MCF 10A (cell line): ENCODE results near the gene HS2ST1. TPM values are rescaled to one million over a fixed set of nuclear protein-coding genes. Genes with fewer than 3 reads are reported as not detected.

ENCODE experiments used
- BruUV-seq: library from RNA; stranded (reverse); fragments of 400-500 nt; replicated peaks from 2 replicates; lab custom pipeline; 2021; lab: Mats Ljungman, UMichigan
- CTCF ChIA-PET: fragments of 300-600 bp; sonication (Branson Sonifier 250); formaldehyde crosslinking; extraction: SDS; loops from one replicate; lab custom pipeline; 2021; ENCODE audit warnings: antibody characterized with exemption, inconsistent platforms; lab: Yijun Ruan, JAX
- POLR2A ChIA-PET: fragments of 300-600, 350-650 bp; sonication (Branson Sonifier 250); formaldehyde crosslinking; extraction: SDS; loops from one replicate; lab custom pipeline; 2020; ENCODE audit warnings: antibody characterized with exemption, inconsistent platforms; lab: Yijun Ruan, JAX
- DNase-seq: peaks from one replicate; pipeline ENCODE4 v3.0.0-alpha.2; 2018; ENCODE audit not compliant: unreplicated experiment
- H3K27ac Mint-ChIP-seq: one replicate; pipeline ENCODE4 v1.8.0; 2022; ENCODE audit warnings: mild to moderate bottlenecking, low read depth, mixed read lengths; ENCODE audit not compliant: unreplicated experiment
- H3K27me3 Mint-ChIP-seq: one replicate; pipeline ENCODE4 v1.8.0; 2022; ENCODE audit warnings: mixed read lengths; ENCODE audit not compliant: insufficient read depth, unreplicated experiment
- H3K36me3 Mint-ChIP-seq: one replicate; pipeline ENCODE4 v1.8.0; 2022; ENCODE audit warnings: mild to moderate bottlenecking, moderate library complexity, mixed read lengths; ENCODE audit not compliant: insufficient read depth, unreplicated experiment
- H3K4me1 Mint-ChIP-seq: one replicate; pipeline ENCODE4 v1.8.0; 2022; ENCODE audit warnings: mixed read lengths; ENCODE audit not compliant: insufficient read depth, unreplicated experiment
- H3K4me3 Mint-ChIP-seq: one replicate; pipeline ENCODE4 v1.8.0; 2022; ENCODE audit warnings: mild to moderate bottlenecking, moderate library complexity, mixed read lengths; ENCODE audit not compliant: unreplicated experiment
- H3K9me3 Mint-ChIP-seq: one replicate; pipeline ENCODE4 v1.8.0; 2022; ENCODE audit warnings: mixed read lengths; ENCODE audit not compliant: unreplicated experiment
- intact Hi-C: fragments of 100-400 bp; cut with micrococcal nuclease; formaldehyde crosslinking; loops from 2 replicates; pipeline ENCODE4 v1.14.1; 2022
- total RNA-seq: library from RNA; stranded (reverse); gene quantifications from 2 replicates; pipeline ENCODE4 v1.2.3, GENCODE V29; 2022
- TF ChIP-seq, protein P1 (sequence below): fragments of 200-600 bp; IDR thresholded peaks from one replicate; pipeline ENCODE4 v1.8.0; 2022; ENCODE audit warnings: antibody characterized with exemption, mild to moderate bottlenecking; ENCODE audit not compliant: unreplicated experiment

The HS2ST1 gene
- total RNA-seq, 1 experiment from 2014 or later = 20.4 TPM

- H3K4me1 Mint-ChIP-seq = peaks cover 5% of the 10 kb centered on the region
- H3K36me3 Mint-ChIP-seq = no peaks in the 10 kb centered on the region
- no peak overlapping the region for H3K27ac Mint-ChIP-seq
- no TSS peak for BruUV-seq
- CTCF ChIA-PET = interaction anchor here (0.6 to 1.0 kb wide), 3 partner anchors 10 to 1979 kb away, joined by 3 to 8 read pairs (median 3); no protein-coding TSS in a partner anchor
- H3K4me3 Mint-ChIP-seq = no peak overlapping the region
- DNase-seq = no peak
- intact Hi-C loops = no loop called here
- no peaks in the 10 kb centered on the region for H3K27me3 Mint-ChIP-seq
- TF ChIP-seq, protein P1, sequence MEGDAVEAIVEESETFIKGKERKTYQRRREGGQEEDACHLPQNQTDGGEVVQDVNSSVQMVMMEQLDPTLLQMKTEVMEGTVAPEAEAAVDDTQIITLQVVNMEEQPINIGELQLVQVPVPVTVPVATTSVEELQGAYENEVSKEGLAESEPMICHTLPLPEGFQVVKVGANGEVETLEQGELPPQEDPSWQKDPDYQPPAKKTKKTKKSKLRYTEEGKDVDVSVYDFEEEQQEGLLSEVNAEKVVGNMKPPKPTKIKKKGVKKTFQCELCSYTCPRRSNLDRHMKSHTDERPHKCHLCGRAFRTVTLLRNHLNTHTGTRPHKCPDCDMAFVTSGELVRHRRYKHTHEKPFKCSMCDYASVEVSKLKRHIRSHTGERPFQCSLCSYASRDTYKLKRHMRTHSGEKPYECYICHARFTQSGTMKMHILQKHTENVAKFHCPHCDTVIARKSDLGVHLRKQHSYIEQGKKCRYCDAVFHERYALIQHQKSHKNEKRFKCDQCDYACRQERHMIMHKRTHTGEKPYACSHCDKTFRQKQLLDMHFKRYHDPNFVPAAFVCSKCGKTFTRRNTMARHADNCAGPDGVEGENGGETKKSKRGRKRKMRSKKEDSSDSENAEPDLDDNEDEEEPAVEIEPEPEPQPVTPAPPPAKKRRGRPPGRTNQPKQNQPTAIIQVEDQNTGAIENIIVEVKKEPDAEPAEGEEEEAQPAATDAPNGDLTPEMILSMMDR = no peak
- POLR2A ChIA-PET = interaction anchor here (0.8 to 1.3 kb wide), 2 partner anchors 10 to 21 kb away, joined by 4 to 5 read pairs; no protein-coding TSS in a partner anchor
- no peaks in the 10 kb centered on the region for H3K9me3 Mint-ChIP-seq
Observed at GRCh38 chr1:87072904-87073303, 158.5 kb downstream of the HS2ST1 start.

DNA sequence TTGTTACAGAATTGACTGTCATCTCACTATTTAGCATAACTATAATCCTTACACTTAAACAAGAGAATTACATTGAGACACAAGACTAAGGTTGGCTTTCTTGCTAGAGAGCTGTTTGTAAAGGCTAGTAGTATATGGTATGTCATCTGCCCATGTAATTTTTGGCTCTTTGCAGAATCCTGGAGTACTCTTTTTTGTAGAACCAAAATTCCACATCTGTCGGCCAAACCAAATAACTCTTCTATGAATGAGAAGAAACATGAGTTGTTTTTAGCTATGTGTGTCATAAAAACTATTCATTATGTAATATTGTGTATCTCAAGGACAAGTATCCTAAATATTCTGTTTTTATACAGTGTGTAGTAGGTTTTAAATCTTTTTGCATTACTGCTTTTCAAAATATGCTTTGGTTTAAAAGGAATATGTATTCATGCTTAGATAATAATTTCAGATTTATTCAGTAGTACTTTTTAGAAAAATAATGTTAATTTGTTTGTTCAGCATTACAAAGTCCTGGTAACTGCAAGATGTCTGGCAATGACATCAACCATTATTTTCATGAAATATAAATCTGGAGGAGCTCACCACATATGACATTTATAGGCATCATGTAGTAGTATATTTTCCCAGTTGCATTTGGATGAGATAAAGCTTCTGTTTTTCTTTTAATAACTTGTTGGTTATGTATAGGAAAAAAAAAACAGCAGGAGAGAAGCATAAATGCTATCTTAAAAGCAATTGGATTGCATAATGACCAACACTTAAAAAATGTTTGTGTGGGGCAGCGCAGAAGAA, 159.8 kb downstream of the HS2ST1 start:
- TF ChIP-seq, protein P1 = no peak
- intact Hi-C loops = no loop called here
- no peaks in the 10 kb centered on the region for H3K36me3 Mint-ChIP-seq
- BruUV-seq = no TSS peak
- no peaks in the 10 kb centered on the region for H3K9me3 Mint-ChIP-seq
- POLR2A ChIA-PET = interaction anchor here (0.6 to 1.3 kb wide), 2 partner anchors 9 to 230 kb away, joined by 3 to 4 read pairs; no protein-coding TSS in a partner anchor
- no peak overlapping the region for H3K27ac Mint-ChIP-seq
- H3K27me3 Mint-ChIP-seq = no peaks in the 10 kb centered on the region
- CTCF ChIA-PET = interaction anchor here (0.5 to 2.0 kb wide), 6 partner anchors 10 to 370 kb away, joined by 3 to 14 read pairs (median 3); partner anchors contain the start of gene SH3GLB1
- H3K4me1 Mint-ChIP-seq = peaks cover 5% of the 10 kb centered on the region
- no peak for DNase-seq
- H3K4me3 Mint-ChIP-seq = no peak overlapping the region

- CTCF ChIA-PET = interaction anchor here (0.6 kb wide), 1 partner anchor 1376 kb away, joined by 3 read pairs; no protein-coding TSS in a partner anchor
- Mint-ChIP-seq H3K4me1 (peaks cover 5% of the 10 kb centered on the region), H3K4me3 (no peak overlapping the region), H3K27ac (no peak overlapping the region), H3K27me3 (no peaks in the 10 kb centered on the region), H3K36me3 (no peaks in the 10 kb centered on the region), H3K9me3 (no peaks in the 10 kb centered on the region)
- DNase-seq = no peak
- no TSS peak for BruUV-seq
- POLR2A ChIA-PET = no interaction called here
- intact Hi-C loops = no loop called here
- TF ChIP-seq, protein P1 = no peak
Observed at GRCh38 chr1:87077959-87078639, 163.7 kb downstream of the HS2ST1 start.
